ENCODE measurements around the gene FOXD4L6.
"Not testable (repeated sequence)": the region's sequence is repeated elsewhere in the genome, so short reads cannot be mapped to it uniquely, and the experiment has no call there.

DNA sequence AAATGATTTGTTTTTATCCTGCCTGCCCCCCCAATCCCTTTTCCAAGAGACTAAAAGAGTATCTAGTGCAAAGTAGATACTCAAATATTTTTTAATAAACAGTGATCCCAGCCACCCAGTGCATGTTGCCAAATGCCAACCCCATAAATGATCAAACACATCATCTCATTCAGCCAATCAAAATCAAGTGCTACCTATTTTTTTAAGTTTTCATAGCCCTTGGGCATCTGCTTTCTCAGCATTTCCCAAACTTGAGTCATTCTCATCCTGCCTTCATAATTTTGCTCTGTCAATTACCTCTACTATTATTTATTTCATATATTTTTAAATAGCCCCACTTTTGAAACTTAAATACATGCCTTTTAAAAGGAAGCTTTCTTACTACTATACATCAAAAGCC lies 37.6 kb downstream of the FOXD4L6 start:
- TF ChIP-seq, protein P1, sequence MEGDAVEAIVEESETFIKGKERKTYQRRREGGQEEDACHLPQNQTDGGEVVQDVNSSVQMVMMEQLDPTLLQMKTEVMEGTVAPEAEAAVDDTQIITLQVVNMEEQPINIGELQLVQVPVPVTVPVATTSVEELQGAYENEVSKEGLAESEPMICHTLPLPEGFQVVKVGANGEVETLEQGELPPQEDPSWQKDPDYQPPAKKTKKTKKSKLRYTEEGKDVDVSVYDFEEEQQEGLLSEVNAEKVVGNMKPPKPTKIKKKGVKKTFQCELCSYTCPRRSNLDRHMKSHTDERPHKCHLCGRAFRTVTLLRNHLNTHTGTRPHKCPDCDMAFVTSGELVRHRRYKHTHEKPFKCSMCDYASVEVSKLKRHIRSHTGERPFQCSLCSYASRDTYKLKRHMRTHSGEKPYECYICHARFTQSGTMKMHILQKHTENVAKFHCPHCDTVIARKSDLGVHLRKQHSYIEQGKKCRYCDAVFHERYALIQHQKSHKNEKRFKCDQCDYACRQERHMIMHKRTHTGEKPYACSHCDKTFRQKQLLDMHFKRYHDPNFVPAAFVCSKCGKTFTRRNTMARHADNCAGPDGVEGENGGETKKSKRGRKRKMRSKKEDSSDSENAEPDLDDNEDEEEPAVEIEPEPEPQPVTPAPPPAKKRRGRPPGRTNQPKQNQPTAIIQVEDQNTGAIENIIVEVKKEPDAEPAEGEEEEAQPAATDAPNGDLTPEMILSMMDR (IDR thresholded peaks at IDR 0.05), result not testable (repeated sequence)
- TF ChIP-seq POLR2A, POLR2AphosphoS5, EP300 (IDR thresholded peaks at IDR 0.05): not testable (repeated sequence)
